HG02678 (cell line): Measurements from ENCODE around the gene NIFK.
"Not testable (repeated sequence)": the region's sequence is repeated elsewhere in the genome, so short reads cannot be mapped to it uniquely, and the experiment has no call there.

ENCODE experiments used
- ATAC-seq: cut with Tn5 transposase; IDR thresholded peaks from one replicate; pipeline ENCODE4 v1.9.1; 2021; ENCODE audit warnings: mild to moderate bottlenecking, moderate library complexity; ENCODE audit not compliant: unreplicated experiment

The NIFK gene

GRCh38 chr2:121697108-121697631, 39.5 kb downstream of the NIFK start:
- no peak for ATAC-seq

GRCh38 chr2:121696410-121696930, 40.2 kb downstream of the NIFK start:
- ATAC-seq = no peak

- no peak for ATAC-seq
Observed at GRCh38 chr2:121695171-121695451, 41.6 kb downstream of the NIFK start.

- ATAC-seq = no peak
Observed at GRCh38 chr2:121694398-121695170, 42.1 kb downstream of the NIFK start.

- ATAC-seq = not testable (repeated sequence)
Observed at GRCh38 chr2:121690572-121690971, 46.1 kb downstream of the NIFK start.

GRCh38 chr2:121690095-121690494, 46.6 kb downstream of the NIFK start:
- no peak for ATAC-seq

- no peak for ATAC-seq
Observed at GRCh38 chr2:121689356-121689755, 47.3 kb downstream of the NIFK start.

GRCh38 chr2:121688820-121689219, 47.9 kb downstream of the NIFK start:
- ATAC-seq = no peak

GRCh38 chr2:121686902-121687301, 49.8 kb downstream of the NIFK start:
- ATAC-seq = no peak

- no peak for ATAC-seq
Observed at GRCh38 chr2:121686218-121686617, 50.5 kb downstream of the NIFK start.

GRCh38 chr2:121682396-121683298, 54.0 kb downstream of the NIFK start:
- ATAC-seq = no peak

GRCh38 chr2:121677855-121678254, 58.8 kb downstream of the NIFK start:
- ATAC-seq = no peak
